ENCODE results near the gene ELL2. TPM values are rescaled to one million over a fixed set of nuclear protein-coding genes. Genes with fewer than 3 reads are reported as not detected.
"Not testable (repeated sequence)": the region's sequence is repeated elsewhere in the genome, so short reads cannot be mapped to it uniquely, and the experiment has no call there.

The ELL2 gene
- total RNA-seq, 1 donor = 11.3 TPM

DNA sequence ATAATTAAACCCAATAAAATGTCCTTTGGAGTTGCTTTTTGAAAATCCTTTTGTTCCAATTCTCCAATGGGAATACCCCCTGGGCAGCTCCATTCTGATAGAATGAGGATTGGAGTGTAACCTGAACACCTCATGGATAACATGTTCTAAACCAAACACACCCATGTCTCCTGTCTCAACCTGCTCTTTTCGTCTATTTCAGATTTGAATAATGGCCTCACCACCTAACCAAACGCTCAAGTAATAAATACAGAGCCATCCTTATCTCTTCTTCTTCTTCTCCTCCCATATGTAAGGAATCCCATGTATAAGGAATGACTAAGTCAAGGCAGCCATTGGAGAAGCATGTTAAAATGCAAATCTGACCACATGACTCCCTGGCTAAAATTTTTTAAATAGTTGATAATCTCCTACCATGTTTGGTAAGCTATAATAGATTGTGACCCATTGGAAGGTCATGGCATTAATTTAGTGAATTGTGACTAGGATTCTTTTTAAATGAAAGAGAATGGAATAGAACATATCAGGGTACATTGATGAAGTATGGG lies 26.0 kb downstream of the ELL2 start:
- DNase-seq (ENCODE audit: low read depth in 2 of 3, low spot score in 2 of 3) = no peak

DNA sequence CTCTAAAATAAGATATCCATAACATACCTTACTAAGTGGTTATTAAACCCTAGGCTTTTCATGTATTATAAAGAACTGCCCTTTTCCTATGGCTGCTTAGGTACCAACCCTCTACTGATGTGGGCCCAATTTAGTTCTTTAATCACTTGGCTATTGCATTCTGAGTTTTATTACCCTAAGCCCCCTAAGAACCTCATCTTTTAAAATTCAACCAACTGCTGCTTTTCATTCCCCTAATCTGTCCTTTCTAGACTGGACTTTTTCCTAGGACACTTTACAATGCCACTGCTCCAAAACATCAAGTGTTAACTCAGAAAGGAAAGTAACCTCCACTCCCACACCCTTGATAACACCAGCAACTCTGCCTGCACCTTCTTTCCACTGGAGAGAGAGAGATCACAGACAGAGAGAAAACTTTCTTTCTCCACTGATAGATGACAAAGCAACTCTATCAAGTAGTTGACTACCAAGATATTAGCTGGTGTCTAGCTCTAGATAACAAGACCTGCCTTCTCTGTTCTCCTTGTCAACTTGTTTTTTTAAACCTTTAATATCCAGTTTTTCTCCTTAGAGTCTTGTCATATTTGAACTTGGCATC lies 27.3 kb downstream of the ELL2 start:
- DNase-seq (ENCODE audit: low read depth in 2 of 3, low spot score in 2 of 3) = no peak

DNA sequence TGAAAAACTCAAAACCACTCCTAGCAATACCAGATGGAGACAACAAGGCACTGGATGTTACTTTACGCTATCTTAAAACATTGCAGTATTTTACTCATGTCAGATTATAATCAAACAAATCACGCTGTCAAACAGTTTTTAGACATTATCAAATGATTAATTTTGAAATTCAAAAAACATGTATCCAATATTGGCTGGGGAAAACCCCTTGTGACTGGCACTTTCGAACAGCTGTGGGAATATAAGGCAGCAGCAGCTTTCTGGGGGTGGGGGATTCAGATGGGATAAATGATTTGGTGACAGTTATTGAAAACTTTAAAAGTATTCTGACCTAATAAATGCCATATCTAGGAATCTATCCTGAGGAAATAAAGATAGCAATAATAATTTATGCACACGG lies 28.7 kb downstream of the ELL2 start:
- DNase-seq (ENCODE audit: low read depth in 2 of 3, low spot score in 2 of 3) = no peak

DNA sequence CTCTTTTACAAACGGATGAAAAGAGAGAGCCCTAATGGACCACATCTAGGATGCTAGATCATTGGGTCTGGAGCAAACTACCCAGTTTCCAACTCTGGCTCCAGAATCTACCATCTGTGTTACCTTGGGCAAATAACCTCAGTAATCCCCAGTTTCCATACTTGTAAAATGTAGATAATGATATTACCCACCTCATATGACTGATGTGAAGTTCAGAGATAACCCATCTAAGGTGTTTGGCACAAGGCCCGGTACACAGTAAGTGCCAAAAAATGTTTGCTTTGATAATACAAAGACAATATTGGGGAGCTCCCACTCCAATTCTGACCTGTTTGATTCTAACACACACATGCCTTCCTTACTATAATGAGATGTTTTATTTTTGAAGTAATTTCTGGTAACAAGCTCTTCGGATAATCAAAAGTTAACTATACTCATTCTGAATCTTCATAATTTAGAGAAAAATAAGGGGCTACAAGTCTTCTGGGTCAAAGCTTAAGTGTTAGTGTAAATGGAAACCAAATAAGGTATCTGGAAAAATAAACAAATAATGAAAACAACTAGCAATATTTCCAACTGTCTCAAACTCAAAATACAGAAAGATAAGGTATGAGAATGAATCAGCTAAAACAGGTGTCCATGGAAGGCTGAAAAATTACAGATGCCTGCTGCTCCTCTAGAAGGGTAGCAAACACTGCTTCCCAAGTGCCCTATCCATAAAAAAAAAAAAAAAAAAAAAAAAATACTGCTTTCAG lies 30.4 kb downstream of the ELL2 start:
- DNase-seq (ENCODE audit: low read depth in 2 of 3, low spot score in 2 of 3) = no peak

DNA sequence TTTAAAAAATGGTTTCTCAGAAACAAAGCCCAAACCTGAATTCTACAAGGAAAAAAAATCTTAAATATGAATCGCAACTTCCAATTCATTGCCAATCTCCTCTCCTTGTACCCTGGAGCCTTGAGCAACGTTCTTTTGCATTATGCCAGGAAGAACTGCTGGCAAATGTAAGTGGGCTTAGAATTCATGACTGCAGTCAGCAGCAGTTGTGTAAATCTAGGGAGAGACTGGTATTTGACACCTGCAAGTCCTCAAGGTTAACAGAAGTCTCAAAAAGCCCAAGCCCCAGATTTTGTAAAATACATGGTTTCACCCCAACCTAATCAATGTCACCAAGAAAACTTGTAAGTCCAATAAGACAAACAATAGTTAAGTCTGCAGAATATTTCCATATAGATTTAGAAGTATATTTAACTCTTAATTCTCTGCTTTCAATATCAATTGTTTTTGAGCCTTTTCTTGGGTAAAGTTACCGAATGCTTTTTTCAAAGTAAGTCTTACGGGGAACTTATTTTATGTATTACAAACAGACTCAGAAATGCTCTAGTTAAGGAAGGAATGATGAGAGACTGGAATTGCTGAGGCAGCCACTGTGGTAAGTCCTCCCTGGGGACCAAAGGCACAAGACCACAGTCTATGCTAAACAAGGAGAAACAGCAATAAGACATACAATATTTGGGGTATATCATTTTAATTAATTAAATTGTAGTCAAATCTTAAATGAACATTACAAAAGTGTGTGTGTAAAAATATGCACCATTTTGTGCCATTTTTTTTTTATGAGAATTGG lies 31.3 kb downstream of the ELL2 start:
- DNase-seq (ENCODE audit: low read depth in 2 of 3, low spot score in 2 of 3) = no peak

DNA sequence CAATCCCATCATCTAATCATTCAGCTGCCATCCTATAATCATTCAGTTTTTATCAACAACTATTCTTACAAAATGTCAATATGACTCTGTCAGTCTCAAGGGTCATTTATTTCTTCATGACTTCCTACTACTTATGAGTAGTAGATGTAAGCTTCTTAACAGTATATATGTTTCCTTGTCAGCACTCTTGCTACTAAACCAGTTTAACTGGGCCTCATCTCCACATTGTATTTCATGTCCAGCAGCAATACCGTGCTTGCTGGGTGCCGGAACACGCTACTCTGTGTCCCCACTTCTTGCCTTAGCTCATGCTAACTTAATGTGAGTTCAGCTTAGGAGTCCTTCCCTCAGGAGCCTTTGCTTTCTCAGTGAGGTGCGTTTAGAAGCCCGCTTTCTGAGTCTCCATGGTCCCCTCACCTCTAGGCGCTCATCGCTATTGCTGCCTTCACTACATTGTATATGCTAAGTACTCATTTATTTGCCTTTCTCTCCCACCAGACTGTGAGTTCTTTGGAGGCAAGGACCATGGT lies 32.9 kb downstream of the ELL2 start:
- DNase-seq (ENCODE audit: low read depth in 2 of 3, low spot score in 2 of 3) = no peak

DNA sequence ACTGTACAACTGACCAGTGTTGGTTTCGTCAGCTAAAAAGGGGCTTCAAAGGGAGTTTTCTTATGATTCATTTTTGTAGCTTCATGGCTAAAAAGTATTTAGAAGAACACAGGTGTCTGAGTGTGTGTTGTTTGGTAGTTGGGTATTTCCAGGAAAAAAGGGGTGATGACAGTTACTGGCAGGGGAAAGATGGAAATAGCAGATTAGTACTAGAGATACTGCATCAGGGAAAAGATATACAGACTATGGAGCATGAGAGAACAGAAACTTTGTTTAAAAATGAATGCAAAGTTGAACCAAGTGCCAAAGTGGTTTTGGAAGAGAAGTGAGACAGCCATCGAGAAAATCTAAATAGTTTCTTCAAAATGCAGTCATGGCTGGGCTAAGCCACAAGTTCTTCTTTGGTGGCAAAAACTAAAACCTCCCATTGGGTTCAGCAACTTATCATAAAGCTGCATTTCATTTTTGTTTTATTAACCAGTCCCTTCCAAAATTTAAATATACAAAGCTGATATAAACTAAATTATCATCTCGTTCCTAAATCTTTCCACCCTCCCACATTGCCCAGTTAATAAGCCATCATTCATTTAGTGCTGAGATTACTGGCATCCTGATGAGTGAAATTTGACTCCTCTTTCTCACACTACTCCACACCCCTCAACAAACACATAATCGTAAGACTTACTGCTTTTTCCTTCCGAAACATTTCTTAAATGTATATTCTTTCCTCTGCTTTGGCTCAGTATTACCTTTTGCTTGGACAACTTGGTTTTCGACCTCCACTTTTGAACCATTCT lies 33.5 kb downstream of the ELL2 start:
- no peak for DNase-seq (ENCODE audit: low read depth in 2 of 3, low spot score in 2 of 3)

DNA sequence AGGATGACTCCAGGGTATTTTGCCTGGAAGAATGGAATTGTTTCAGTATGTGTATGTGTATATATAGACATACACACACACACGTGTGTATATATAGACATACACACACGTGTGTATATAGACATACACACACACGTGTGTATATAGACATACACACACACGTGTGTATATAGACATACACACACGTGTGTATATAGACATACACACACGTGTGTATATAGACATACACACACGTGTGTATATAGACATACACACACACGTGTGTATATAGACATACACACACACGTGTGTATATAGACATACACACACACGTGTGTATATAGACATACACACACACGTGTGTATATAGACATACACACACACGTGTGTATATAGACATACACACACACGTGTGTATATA lies 34.4 kb downstream of the ELL2 start:
- DNase-seq (ENCODE audit: low read depth in 2 of 3, low spot score in 2 of 3) = not testable (repeated sequence)

DNA sequence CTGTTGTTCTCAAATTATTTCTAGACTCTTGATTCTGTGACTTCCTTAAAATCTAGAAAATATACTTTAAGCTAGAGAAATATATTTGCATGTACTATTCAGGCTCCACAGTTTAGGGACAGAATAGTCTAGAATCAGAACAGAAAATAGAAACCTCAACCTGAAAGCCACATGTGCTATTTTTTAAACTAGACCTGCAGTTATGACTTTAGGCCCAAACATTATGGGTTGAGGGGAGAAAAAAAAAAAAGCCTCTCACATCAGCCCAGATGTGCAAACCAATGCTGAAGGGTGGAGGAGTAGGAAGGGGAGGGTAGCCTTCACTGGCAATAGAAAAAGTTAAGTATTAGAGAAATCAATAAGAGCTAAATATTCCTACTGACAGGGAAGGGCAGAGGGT lies 35.7 kb downstream of the ELL2 start:
- DNase-seq (ENCODE audit: low read depth in 2 of 3, low spot score in 2 of 3) = no peak

DNA sequence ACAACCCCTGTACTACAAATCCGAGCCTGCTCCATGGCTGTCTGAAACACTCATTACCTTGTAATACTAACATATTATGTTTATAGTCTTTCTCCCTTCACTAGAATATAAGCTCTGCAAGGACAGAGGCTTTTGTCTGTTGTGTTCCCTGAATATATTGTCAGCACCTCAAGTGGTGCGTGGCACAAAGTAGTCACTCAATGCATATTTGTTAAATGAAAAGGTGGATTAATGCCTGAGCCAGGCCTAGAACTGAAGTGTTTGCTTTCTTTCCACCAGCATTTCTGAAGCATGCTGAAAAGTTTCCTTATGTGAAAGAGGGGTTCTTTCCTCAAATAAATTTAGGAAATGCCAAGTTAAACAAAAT lies 36.3 kb downstream of the ELL2 start:
- no peak for DNase-seq (ENCODE audit: low read depth in 2 of 3, low spot score in 2 of 3)

DNA sequence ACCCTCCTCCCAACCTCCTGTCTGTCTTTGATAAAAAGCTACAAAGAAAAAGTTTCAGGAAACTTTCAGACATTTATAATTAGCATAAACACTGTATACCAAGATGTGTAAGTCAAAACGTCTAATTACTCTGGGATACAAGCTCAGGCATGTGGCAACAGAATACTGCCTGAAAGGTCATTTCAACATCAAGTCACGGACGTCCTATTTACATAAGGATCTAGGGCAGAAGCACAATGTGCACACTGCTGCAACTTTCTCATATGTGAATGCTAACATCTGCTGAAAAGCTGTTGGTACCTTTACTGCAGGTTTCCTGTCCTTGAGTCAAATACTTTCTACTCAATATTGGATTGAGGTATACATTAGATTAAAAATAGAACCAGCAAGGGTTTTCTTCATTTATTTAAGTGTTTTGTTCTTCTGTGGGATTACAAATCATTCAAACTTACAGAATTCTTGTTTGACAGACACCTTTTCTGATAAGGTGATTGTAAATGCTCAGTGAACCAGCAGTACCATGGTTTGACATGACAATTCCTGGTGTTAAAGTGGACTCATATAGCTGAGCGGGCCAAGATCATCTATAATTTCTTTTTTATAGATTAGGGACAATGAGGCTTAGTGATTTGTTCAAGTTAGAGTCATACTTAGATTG lies 36.8 kb downstream of the ELL2 start:
- no peak for DNase-seq (ENCODE audit: low read depth in 2 of 3, low spot score in 2 of 3)

DNA sequence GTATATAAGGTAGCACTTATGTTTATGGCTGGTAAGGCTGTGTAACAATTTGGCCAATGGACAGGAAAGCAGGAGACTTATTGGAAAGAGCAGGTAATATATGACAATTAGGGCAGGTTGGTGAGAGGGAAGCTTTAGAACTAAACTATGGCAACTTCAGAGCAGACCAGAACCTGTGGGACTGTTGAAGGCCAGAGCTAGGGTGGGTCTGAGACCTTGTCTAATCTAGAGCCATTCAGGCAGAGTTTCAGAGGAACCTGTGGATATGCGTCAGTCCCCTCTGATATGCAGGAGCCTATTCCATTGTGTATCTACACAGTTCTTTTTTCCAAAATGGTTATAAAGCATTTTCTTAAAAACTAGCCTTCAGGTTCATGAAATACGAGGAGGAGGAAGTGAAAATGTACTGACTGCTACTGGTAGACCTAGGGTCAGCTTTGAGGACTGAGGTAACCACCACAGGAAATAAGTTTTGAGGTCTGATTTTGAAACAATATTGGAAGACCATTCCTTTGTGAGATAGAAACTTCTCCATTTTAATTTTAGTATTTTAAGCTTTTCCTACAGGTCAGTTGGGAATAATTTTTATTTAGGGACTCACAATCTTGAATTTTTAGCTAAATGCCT lies 37.6 kb downstream of the ELL2 start:
- peak in 1 of 3 donors; percentile 28 for DNase-seq (ENCODE audit: low read depth in 2 of 3, low spot score in 2 of 3)

DNA sequence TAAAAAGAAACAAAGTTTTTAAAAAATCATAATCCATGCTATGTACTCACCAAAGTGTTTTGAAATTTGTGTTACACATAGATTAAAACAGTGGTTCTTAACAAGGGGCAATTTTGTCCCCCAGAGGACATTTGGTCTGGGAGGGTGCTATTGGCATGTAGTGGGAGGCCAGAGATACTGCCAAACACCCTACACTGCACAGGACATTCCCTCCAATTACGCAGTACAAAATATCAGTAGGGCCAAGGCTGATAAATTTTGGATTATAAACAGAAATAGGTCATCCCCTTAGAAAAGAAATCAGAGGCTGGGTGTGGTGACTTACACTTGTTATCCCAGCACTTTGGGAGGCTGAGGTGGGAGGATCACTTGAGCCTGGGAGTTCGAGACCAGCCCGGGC lies 38.9 kb downstream of the ELL2 start:
- no peak for DNase-seq (ENCODE audit: low read depth in 2 of 3, low spot score in 2 of 3)

DNA sequence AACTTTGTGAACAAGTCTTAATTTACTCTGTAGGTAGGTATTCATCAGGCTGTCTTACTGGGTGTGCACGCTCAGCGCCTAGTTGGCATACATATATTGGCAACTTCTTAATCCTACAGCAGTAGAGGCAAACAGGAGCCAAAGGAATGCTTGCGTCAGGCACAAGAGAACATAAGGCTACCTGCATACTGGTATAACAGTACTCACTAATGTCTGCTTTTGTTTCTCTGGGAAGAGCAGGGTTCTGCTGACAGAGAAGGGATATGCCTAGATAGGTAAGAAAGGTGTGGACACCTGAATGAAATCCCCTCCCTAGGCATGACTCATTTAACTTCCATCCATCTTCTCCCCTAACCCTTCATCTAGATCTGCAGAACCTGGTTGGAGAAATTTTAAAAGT lies 40.1 kb downstream of the ELL2 start:
- no peak for DNase-seq (ENCODE audit: low read depth in 2 of 3, low spot score in 2 of 3)

DNA sequence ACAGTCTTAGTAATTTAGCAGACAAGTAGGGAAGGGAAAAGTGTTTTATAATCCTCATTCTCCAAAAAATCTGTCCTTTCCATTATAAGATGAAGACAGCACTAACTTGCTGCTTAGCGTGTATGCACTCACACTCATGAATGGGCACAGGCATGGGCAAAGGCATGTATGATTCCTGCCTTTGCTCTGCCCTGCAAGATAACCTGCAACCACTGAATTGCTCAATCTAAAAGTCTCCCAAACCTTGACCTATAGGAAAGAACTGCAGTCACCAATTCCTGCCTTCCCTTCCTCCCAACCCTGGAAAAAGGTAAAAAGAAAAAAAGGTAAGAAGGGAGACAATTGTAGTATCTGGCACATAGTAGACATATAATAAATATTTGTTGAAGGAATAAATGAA lies 40.8 kb downstream of the ELL2 start:
- no peak for DNase-seq (ENCODE audit: low read depth in 2 of 3, low spot score in 2 of 3)

DNA sequence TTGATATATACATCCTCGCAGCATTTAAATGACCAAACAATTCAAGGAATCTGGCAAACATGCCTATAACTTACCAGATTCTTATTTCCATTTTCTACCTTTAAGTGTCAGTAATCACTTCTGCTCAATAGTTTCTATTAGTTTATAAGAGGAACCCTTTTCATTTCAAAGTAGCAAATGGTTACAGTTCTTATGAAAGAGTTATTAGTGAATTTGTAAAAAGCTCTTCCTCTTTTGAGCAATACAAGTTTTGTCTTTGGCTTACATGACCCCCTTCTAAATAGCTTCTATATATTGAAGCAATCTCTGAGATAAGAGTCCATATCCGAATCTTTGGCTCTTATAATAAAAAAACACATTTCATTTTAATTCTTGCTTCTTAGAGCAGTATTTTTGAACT lies 42.0 kb downstream of the ELL2 start:
- no peak for DNase-seq (ENCODE audit: low read depth in 2 of 3, low spot score in 2 of 3)

DNA sequence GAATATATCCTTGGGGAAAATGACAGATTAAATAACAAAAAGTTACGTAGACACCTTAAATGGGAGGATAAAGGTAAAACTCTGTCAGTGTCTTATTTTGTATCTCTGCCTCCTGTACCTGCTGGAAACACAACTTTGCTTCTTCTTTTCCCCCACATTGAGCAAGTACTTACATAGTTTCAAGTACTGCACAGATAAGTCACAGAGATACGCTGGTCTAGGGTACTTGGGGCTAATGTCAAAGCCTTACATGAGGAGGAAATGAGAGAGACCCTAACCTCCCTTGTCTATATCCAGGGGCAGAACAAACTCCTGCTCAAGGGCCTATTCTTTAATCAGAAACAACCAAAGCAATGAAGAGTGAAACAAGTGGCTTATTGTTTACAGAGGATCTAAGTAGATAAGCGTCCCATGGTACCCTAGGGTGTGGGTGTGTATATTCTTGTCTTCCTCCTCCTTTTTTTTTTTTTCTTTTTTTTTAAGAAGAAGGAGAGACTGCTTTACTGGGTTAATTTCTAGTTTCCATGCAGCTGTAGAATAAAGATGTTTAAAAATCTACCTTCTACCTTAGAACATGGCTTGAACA lies 43.1 kb downstream of the ELL2 start:
- no peak for DNase-seq (ENCODE audit: low read depth in 2 of 3, low spot score in 2 of 3)

DNA sequence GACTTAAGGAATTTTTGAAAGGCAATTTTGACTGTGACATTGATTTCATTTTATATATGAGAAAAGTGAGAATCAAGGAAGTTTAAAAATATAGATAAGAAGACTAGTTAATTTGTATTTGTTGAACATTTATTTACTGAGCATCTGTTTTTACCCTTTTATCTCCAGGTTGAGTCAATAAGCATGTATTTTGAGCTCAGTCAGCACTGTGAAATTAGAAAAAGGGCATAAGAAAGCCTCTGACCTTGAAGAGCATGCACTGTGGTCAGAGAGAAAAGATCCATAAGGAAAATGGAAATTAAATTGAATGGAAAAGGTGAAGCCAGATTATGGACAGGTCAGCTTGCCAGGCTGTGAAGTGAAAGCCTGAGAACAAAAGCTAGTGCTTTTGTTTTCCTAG lies 44.4 kb downstream of the ELL2 start:
- DNase-seq (ENCODE audit: low read depth in 2 of 3, low spot score in 2 of 3) = no peak

DNA sequence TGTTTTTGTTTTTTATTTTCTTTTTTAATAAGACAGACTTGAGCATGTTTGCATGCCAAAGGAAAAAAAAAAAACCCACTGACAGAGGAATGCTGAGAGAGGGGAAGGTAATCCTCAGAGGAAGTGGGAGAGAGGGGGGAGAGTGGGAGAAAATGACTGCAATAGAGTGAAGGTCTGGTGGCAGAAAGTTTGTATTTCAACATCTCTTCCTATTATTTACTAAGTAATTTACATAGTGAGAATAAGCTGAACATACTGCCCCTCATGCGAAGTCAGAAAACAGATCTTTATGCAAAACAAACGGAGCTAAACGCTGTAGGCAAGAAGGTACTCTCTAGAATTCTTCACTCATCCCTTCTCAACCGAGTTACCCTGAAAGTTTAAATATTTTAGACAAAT lies 45.0 kb downstream of the ELL2 start:
- DNase-seq (ENCODE audit: low read depth in 2 of 3, low spot score in 2 of 3) = no peak
